GM12891 (cell line): Measurements from ENCODE around the gene DAAM1.

Source experiments
- POLR2A ChIP-seq: IDR thresholded peaks from 2 replicates; pipeline ENCODE4 v1.6.1; 2011; ENCODE audit warnings: low read depth, low read length, control low read depth
- POLR2AphosphoS5 ChIP-seq: IDR thresholded peaks from 2 replicates; pipeline ENCODE4 v1.6.1; 2011; ENCODE audit warnings: low read depth, low read length, control low read depth
- POU2F2 ChIP-seq: IDR thresholded peaks from 2 replicates; pipeline ENCODE4 v1.6.1; 2011; ENCODE audit warnings: low read depth, mild to moderate bottlenecking, control low read depth, low read length, moderate library complexity
- SPI1 ChIP-seq: IDR thresholded peaks from 2 replicates; pipeline ENCODE4 v1.6.1; 2011; ENCODE audit warnings: low read depth, low read length, control low read depth
- TAF1 ChIP-seq: IDR thresholded peaks from 2 replicates; pipeline ENCODE4 v1.6.1; 2011; ENCODE audit warnings: low read depth, low read length, control low read depth

DNA sequence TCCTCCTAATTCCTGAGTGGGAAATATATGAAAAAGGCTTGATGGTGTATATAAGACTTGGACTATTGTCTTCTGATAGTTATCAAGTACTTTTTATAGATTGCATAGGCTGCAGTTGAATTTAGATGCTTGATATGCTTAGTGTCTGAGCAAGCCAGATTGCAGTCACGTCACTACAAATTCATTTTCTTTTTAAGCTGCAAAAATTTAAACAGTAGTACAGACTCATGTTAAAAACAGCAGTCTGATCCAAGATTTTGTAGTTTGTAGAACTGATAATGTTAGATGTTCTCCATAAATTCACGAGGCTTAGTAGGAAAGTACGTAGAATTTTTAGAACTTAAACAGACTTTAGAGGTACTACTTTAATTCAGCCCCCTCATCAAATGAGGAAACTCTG is 150.3 kb downstream of the DAAM1 start:
- TF ChIP-seq POLR2AphosphoS5 = no peak
- TF ChIP-seq POLR2A = no peak
- no peak for TF ChIP-seq TAF1
- TF ChIP-seq SPI1 = no peak
- TF ChIP-seq POU2F2 = no peak
